GM20000 (cell line): ENCODE results near the gene APEH.

ENCODE experiments used
- DNase-seq: peaks from one replicate; pipeline ENCODE4 v3.0.0; 2012; ENCODE audit warnings: low spot score
- TF ChIP-seq, protein P1 (sequence below): IDR thresholded peaks from 2 replicates; pipeline ENCODE4 v1.5.1; 2012; ENCODE audit warnings: mild to moderate bottlenecking, control low read depth; ENCODE audit errors: extremely low read depth, missing control alignments

The APEH gene

GRCh38 chr3:49629866-49630265 is 44.3 kb upstream of the APEH start:
- no peak for DNase-seq
- TF ChIP-seq, protein P1, sequence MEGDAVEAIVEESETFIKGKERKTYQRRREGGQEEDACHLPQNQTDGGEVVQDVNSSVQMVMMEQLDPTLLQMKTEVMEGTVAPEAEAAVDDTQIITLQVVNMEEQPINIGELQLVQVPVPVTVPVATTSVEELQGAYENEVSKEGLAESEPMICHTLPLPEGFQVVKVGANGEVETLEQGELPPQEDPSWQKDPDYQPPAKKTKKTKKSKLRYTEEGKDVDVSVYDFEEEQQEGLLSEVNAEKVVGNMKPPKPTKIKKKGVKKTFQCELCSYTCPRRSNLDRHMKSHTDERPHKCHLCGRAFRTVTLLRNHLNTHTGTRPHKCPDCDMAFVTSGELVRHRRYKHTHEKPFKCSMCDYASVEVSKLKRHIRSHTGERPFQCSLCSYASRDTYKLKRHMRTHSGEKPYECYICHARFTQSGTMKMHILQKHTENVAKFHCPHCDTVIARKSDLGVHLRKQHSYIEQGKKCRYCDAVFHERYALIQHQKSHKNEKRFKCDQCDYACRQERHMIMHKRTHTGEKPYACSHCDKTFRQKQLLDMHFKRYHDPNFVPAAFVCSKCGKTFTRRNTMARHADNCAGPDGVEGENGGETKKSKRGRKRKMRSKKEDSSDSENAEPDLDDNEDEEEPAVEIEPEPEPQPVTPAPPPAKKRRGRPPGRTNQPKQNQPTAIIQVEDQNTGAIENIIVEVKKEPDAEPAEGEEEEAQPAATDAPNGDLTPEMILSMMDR, result no peak

GRCh38 chr3:49630784-49631183 is 43.4 kb upstream of the APEH start:
- no peak for DNase-seq
- TF ChIP-seq, protein P1, result no peak

DNA sequence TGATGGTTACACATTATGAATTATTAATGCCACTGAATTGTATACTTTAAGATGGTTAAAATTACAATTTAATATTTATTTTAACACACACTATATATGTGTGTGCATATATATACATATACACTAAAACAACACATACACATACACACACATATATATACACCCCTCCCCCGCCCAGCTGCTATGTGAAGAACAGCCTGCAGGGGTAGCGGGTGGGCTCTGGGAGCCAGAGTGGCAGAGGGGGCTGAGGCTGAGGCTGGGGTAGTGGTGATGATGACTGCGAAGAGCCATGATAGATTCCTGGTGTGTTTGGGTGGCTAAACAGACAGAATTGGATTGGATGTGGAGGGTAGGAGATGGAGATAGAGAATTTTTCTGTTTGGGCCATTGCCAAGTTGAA is 39.4 kb upstream of the APEH start:
- DNase-seq, result no peak
- TF ChIP-seq, protein P1, result no peak

DNA sequence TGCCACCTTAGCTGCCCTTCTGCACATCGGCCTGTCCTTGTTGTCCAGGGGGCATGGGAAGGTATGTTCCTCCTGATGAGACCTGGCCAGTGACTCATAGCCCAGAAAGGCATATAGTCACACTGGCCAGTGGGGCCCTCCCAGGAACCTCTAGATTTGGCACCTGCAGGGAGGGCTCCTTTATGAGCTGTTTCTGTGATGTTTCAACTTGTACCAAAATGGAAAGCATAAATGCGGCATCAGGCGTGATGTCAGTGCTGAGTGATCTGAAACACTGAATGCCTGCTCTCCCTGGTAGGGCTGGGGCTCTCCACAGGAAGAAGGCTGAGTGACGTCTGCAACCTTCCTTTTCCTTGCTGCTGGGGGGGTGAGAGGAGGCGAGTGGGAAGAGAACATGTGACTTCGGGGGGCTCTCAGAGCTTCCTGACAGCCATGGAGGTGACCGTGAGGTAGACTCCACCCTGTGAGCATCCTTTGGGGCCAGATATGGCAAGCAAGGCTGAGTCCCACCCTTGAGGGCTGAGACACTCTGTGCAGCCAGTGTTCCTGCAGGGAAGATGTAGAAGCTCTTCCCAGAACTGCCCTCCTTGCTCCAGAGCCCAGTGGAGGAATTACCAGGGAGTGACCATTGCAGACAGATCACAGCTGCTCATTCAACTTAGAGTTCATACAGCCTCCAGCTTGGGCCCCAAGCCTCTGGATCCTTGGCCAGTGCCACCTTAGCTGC is 37.1 kb upstream of the APEH start:
- DNase-seq, result no peak
- TF ChIP-seq, protein P1, result no peak

- TF ChIP-seq, protein P1, result no peak
- no peak for DNase-seq
These were observed 35.7 kb upstream of the APEH start for GRCh38 chr3:49638445-49638844.

- no peak for DNase-seq
- TF ChIP-seq, protein P1, result no peak
These were observed 34.6 kb upstream of the APEH start for GRCh38 chr3:49639551-49639950.

DNA sequence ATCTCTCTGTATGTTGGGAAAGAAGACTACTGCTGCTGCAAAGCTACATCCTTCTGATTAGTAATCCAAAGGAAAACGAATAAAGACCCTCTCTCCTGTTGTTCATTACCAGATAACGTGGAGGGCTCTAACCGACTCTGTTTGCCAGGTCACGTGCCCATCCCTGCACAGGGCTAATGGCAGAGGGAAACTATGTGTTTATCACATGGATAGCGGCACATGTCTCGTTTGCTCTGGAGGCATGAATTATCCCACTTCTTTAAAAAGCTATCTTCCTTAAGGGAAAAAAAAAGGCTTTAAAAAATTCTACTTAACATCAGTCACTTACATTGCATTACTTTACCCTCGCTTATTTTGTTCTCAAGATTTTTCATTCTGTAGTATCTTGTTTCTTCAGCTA is 32.9 kb upstream of the APEH start:
- no peak for DNase-seq
- TF ChIP-seq, protein P1, result no peak
